HG02885 (cell line): ENCODE data around the gene MED15.
"Not testable (repeated sequence)": the region's sequence is repeated elsewhere in the genome, so short reads cannot be mapped to it uniquely, and the experiment has no call there.

Experiments used
- ATAC-seq: cut with Tn5 transposase; IDR thresholded peaks from one replicate; pipeline ENCODE4 v1.9.1; 2021; ENCODE audit warnings: mild to moderate bottlenecking; ENCODE audit not compliant: unreplicated experiment, poor library complexity

The MED15 gene

DNA sequence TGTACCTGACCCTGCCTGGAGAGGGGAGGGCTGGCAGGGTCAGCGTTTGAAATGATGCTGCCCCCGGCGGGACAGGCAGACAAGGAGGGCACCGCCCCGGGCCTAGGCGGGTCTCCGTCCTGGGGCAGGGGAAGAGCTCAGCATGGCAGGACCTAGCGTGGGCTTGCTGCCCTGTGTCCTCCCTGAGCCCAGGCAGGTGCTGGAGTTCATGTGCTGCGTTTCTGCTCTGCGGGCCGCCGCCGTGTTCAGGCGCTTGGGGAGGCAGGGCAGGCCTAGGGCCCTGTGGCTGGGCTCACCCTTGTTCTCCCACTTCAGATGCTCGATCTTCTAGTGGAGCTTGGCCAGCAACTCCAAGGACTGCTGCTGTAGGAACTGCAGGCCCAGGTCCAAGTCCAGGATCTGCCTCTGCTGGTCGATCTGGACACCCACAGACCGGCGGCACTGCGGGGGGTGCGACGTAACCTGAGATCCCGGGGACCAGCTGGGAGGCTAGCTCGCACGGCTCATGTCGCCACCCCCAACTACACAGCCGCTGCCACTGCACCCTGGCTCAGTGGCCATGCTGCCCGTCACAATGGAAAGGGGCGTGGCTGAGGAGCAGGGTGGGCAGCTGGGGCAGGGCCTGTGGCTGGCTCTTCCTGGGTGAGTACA lies 84.4 kb downstream of the MED15 start:
- ATAC-seq = no peak

DNA sequence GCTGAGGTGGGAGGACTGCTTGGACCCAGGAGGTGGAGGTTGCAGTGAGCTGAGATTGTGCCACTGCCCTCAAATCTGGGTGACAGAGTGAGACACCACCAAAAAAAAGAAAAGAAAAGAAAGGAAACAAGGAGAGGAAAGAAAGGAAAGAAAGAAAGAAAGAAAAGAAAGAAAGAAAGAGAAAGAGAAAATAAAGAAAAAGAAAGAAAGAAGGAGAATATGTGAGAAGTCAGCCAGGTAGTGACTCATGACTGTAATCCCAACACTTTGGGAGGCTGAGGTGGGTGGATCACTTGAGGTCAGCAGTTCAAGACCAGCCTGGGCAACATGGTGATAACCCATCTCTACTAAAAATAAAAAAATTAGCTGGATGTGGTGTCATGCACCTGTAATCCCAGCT lies 86.6 kb downstream of the MED15 start:
- ATAC-seq = not testable (repeated sequence)

DNA sequence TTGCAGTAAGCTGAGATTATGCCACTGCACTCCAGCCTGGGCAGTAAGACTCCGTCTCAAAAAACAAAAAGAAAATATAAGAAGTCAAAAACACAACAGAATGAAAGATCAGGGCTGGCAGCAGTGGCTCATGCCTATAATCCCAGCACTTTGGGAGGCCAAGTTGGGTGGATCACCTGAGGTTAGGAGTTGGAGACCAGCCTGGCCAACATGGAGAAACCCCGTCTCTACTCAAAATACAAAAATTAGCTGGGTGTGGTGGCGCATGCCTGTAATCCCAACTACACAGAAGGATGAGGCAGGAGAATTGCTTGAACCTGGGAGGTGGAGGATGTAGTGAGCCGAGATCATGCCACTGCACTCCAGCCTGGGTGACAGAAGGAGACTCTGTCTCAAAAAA lies 87.1 kb downstream of the MED15 start:
- not testable (repeated sequence) for ATAC-seq

DNA sequence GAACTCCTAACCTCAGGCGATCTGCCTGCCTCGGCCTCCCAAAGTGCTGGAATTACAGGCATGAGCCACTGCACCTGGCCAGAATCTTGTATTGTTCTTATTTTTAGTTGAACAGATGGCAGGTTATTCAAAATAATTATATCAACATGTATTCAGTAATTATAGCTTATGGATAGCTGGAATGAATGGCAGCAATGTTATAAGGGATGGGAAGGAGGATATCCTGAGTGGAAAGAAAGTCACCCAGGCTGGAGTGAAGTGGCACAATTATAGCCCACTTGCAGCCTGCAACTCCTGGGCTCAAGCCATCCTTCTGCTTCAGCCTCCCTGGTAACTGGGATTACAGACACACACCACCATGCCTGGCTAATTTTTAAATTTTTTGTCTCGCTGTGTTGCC lies 88.1 kb downstream of the MED15 start:
- no peak for ATAC-seq

DNA sequence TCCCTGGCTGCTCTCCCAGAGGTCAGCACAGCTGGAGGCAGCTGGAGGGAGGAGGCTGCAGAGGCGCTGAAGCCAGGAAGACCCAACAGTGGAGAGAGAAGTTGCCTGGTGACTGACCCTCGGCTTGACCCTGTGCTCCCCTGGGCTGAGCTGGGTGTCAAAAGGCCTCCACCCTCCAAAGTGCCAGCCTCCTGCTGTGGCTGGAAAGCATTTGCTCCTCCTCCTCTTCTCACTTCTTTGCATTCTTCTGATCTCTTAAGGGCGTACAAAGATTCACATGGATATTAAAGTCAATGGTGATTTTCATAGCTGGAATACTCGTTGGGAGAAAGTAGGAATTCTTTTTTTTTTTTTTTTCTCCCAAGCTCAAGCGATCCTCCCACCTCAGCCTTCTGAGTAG lies 91.7 kb downstream of the MED15 start:
- ATAC-seq = no peak

DNA sequence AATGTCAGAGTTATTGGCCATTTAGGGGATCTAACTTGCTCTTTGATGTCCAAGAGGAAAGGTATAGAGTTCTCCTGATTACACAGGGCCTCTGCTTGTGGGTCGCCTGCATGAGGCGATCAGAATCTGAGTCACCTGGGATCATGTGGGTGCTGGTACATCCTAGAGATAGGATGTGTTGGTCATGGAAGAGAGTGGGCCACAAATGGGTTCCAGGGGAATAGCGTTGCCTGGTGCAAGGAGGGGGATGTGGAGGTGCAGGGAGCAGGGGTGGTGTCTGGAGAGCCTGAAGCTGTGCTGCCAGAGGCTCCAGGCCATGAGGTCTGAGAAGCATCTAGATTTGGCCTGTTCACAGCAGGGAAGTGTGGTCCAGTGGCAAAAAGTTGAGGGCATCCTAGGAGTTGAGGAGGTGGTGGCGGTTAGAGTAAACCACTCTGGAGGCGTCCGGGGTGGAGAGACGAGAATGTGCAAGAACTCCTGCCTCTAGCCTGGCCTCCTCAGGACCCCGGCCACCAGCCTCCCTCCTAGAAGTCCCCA lies 92.8 kb downstream of the MED15 start:
- ATAC-seq = no peak

DNA sequence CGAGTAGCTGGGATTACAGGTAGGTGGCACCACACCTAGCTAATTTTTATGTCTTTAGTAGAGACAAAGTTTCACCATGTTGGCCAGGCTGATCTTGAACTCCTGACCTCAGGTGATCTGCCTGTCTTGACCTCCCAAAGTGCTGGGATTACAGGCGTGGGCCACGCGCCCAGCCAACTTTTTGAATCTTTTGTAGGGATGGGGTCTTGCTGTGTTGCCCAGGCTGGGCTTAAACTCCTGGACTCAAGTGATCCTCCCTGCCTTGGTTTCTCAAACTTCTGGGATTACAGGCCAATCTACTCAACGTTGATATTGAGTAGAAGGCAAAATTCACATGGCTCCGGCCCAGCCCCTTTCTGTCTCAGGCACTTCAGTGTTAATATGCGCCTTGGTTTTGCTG lies 93.9 kb downstream of the MED15 start:
- no peak for ATAC-seq

DNA sequence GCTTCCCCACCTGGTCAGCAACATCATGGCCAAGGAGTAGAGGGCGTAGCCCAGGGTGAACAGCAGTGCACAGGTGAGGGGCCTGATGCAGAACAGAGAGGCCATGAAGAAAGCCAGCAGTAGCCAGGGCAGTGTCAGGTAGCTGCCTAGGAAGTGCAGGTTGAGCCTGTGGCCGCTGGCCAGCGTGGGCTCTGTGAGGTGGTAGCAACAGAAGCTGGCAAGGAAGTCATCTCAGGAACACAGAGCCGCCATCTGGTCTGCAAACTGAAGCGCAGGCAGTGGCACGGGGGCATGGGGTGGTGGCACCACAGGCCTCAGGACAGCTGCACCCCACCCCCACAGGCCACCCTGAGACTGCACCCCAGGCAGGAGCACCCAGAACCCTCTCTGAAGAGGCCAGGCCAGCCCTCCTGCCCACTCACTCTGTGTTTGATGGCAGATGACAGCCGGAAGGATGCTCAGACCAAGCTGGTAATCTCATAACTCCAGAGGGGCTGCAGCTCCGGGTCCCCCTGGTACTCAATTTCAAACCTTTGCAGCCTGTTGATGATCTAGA lies 95.3 kb downstream of the MED15 start:
- ATAC-seq = no peak

DNA sequence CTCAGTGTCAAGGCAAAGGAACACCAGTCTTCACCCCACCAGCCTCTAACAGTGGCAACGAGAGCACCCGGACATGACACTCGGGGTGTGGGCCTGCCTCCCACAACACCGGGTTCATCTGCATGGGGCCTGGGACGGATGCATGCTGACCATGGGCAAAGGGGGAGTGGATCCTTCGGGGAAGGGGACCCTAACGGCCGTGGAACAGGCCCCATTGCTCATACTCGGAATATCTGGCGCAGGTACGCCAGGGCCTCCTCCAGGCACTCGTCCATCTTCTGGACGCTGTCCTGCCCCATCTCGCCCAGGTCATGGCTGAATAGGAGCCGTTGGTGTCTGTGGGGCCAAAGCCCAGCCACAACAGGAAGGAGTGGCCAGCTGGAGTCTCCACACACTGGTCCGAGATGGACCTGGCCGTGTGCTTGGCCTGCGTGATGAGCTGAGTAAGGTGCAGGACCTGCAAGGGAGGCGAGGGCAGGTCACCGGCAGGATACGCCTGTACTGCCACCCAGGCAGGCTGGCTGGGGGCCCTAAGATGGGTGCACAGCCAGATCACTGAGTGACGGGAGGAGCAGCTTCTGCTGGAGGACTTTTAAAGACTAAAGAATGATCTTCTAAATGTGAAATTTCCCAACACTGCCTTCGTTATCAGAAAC lies 96.8 kb downstream of the MED15 start:
- no peak for ATAC-seq

DNA sequence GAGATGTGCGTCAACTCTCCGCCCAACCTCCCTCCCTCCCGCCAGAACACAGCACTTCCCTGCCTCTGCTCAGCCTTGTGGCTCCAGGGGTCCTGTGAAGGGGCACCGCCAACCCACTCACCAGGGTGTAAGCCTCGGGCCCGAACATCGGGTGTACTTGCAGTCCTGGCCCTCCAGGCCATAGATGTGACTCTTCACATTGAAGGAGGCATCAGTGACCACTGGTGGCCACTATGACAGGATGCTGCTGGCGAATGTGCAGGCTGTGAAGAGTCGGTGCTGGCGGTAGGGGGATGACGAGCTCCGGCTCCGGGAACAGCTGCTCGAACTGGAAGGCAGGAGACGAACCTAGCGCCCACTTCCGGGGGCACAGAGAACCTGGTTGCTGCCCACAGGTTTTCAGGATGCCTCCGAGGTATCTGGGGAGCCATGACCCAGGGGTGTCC lies 97.4 kb downstream of the MED15 start:
- ATAC-seq = no peak

DNA sequence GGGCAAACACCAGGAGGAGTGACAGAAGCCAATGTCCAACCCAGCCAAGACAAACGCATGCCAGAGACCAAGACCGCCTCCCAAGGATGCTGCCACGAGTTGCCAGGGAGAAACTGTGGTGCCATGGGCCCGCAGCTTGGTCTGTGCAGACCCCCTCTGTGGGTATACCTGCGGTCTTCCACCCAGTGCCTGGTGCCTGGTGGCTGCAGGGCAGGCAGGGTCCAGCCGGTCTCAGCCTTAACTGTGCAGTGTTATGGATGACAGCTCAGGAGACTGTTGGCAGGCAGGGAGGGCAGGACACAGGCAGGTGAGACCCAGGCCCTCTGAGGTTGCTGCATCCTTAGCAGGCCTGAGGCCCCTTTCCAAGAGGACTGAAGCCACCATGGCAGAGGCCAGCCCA lies 97.9 kb downstream of the MED15 start:
- ATAC-seq = no peak

DNA sequence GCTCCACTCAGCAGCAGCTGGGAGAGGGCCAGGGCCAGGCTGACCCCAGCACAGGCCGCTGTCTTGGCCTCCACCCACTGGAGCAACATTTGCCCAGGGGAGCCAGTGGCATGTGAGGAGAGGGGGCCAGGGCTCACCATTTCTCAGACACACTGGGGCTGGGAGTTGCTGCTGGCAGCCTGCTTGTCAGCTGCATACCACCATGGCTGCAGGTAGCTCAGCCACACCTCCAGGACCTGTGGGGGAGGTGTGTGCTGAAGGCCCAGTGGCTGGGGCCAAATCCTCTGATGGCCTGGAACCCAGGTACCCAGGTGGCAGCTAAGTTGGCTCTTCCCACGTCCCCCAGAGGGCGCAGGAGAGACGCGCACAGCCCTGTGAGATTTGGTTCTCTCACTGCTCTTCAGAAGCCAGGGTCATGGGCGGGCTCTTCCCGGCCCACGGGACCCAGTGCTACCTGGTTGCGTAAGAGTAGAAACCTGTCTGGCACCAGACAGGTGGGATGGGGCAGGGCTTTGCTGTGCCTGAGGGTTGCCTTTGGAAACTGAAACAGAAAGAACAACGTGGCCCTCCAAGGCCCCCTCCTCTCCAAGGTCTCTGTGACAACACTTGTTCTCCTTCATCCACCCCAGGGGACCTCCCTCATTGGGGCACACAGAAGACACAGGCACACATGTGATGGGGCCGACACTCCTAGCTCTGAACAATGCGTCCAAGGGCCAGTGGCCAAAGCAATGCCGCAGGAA lies 98.8 kb downstream of the MED15 start:
- ATAC-seq = no peak

DNA sequence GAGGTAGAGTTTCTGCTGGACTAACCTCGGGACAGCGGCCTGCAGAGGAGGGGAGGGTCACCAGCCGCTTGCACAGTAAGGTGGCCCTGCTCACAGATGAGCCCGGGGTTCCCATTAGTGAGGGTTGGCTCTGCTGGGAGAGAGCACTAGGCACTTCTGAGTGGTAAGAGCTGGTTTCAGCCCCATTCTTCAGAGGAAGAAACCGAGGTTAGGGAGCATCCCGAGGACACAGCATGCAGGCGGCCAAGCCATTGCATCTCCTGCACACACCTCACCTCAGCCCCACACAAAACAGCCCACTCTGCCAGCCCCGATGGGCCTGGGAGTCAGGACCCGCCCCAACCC lies 99.3 kb downstream of the MED15 start:
- ATAC-seq = no peak

DNA sequence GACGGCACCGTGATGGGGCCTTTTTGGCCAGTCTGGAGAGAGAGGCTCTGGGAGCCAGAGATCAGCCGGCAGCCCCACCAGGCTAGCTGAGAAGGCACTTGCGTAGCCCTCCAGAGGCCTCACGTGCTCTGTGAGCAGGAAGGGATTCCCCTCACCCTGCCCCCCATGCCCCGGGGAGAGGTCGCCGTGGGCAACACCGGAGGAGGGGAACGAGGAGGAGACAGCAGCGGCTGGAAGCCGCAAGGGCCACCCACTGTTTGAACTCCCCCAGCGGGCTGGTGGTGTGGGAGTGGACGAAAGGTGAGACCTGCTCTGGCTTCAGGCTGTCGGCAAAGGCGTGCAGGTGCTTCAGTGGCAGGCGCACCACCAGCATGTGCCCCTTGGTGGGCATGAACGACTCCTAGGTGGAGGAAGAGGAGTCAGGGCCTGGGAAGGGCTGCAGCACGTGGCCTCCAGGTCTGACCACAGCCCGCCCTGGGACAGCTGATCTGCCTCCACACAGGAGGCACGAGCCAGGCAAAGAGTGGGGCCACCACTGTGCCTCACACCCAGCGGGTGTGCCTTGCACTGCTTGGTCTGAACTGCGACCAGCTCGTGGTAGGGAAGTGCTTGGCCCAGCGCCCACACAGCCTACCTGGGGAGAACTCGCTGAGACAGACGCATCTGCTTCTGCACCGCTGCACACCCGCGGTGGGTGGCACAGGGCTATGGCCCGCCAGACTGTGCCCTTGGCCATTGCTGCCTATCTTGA lies 99.9 kb downstream of the MED15 start:
- ATAC-seq = no peak

DNA sequence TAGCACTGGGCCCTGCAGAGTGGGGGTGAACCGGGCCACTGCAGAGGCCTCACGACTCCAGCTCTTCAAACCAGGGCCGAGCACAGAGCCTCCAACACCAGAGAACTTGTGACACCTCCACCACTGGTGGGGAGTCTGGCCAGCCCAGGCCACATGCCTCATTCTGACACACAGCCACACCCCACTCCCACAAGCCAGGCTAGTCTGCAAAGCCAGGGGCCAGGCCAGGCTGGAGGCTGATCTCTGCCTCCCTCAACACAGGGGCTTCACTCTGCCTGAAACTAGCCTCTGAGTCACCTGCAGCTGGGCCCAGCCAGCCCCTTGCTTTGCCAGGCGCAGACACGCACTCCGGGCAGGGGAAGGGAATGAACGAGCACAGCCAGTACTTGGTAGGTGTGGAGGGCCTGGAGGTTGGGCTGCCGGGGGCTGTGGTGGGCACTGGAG lies 102.9 kb downstream of the MED15 start:
- ATAC-seq = no peak

DNA sequence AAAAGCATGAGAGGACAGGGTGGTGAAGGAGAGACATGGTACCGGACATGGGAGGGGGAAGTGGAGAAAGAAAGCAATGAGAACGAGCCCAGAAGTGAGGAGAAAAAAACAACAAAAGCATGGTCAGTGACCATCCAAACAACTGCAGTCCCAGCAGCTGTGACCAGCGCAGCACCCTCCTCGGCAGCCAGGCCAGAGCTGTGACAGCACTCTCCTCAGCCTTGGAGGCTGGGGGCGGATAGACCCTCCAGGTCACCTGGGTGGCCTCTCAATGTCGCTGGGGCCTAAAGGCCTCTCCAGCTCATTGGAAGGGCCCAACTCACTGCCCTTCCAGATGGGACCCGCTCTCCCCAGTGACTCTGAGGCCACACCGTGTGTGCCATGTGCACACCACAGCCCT lies 103.3 kb downstream of the MED15 start:
- no peak for ATAC-seq

DNA sequence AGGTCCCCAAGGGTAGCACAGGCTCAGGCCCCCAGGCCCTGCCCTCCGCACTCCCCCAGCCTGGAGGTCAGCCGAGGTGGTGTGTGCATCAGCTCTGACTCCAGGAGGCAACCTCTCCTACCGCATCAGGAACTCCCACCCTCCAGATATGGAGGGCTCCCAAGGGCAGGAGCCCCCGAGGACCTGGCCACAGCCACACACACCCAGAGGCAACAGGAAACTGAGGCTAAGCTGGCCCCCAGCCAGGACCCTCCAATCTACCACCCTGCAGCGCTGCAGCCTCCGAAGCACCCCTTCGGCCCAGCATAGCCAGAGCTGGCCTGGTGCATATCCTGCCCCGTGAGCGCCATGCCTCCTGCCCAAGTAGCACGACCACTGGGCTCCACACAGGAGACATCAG lies 104.0 kb downstream of the MED15 start:
- no peak for ATAC-seq

DNA sequence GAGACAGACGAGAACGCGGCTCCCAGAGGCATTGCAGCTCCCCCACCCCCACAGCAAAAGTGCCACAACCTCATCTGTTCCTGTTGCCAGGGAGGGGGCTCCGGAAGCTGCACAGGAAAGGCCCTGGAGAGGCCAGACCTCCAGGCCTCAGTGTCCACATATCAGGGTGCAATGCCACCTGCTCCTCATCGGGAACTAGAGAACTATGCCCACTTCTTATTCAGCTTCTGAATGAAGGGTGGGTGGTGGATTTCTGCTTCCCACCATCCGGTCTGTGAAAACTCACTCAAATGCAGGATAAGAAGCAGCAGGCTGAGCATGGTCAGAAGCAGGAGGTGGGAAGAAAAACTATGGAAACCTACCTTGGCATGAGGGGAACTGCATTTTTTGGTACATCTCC lies 105.9 kb downstream of the MED15 start:
- no peak for ATAC-seq

DNA sequence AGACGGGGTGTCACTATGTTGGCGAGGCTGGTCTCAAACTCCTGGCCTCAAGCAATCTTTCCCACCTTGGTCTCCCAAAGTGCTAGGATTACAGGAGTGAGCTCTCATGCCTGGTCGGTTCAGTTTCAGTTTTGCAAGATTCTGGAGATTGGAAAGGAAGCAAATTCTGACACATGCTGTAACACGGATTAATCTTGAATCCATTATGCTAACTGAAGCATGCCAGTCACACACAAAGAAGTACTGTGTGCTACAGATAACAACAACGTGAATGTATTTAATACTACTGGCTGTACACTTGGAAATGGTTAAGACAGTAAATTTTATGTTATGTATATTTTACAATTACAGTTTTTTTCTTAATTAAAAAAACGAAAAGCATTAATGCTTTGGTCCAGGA lies 107.6 kb downstream of the MED15 start:
- ATAC-seq = no peak
